ENCODE data around the gene DAGLB.

Gene DAGLB, protein sequence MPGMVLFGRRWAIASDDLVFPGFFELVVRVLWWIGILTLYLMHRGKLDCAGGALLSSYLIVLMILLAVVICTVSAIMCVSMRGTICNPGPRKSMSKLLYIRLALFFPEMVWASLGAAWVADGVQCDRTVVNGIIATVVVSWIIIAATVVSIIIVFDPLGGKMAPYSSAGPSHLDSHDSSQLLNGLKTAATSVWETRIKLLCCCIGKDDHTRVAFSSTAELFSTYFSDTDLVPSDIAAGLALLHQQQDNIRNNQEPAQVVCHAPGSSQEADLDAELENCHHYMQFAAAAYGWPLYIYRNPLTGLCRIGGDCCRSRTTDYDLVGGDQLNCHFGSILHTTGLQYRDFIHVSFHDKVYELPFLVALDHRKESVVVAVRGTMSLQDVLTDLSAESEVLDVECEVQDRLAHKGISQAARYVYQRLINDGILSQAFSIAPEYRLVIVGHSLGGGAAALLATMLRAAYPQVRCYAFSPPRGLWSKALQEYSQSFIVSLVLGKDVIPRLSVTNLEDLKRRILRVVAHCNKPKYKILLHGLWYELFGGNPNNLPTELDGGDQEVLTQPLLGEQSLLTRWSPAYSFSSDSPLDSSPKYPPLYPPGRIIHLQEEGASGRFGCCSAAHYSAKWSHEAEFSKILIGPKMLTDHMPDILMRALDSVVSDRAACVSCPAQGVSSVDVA

DNA sequence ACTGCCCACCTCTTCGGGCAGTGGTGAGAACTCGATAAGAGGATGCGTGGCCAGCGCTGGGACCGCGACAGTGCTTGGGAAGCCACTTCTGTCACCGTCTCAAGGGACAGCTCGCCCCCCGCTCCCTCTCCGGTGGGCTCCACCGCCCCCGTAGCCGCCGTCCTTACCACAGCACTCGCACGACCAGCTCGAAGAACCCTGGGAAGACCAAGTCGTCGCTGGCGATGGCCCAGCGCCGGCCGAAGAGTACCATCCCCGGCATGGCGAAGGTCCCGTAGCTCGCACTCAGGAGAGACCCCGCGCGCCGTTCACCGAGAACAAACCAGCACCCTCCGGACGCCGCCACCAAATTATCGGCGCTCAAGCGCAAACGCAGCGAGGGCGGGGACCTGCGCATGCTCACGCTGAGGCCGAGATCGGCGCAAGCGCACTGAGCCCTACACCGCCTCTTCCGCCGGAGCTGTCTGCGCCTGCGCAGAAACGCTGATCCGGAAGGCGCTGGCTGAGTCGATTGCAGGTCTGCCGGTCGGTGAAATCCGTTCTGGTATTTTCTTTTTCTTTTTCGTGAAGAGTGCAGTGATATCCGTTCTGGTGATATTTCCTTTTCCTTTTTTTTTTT lies at the start of gene DAGLB:
Gene DAGLB (minus strand): TSS at position 374 of the 619 bp plus-strand sequence. CDS start 112 bp downstream, at position 262.
- Histone ChIP-seq H3K4me2 (ENCODE audit: low read length) (peak within 1 kb of the TSS; percentile 84), H3K36me3 (ENCODE audit: control insufficient read depth, low read length) (peaks cover 30% of the 10 kb centered on the region), H3K4me1 (ENCODE audit: control insufficient read depth, low read length) (peaks cover 14% of the 10 kb centered on the region), H4K20me1 (ENCODE audit: control insufficient read depth, insufficient read depth, low read depth, low read length) (no peaks in the 10 kb centered on the region), H3K27ac (ENCODE audit: low read depth, low read length) (peak within 1 kb of the TSS; percentile 36), H3K4me3 (ENCODE audit: low read length) (peak within 1 kb of the TSS; percentile 85), H3K9me3 (ENCODE audit: control insufficient read depth, insufficient read depth, low read length) (no peaks in the 10 kb centered on the region), H3F3A (ENCODE audit: control insufficient read depth, insufficient read depth) (peaks cover 5% of the 10 kb centered on the region; the same call in 1 of the 2 replicates), H3K27me3 (ENCODE audit: control insufficient read depth, low read length) (no peaks in the 10 kb centered on the region), H3K79me2 (ENCODE audit: control insufficient read depth, low read length) (peaks cover 35% of the 10 kb centered on the region), H3K9me2 (replicated peaks; ENCODE audit: control insufficient read depth, low read length) (no peaks in the 10 kb centered on the region)
- TF ChIP-seq, protein P1, sequence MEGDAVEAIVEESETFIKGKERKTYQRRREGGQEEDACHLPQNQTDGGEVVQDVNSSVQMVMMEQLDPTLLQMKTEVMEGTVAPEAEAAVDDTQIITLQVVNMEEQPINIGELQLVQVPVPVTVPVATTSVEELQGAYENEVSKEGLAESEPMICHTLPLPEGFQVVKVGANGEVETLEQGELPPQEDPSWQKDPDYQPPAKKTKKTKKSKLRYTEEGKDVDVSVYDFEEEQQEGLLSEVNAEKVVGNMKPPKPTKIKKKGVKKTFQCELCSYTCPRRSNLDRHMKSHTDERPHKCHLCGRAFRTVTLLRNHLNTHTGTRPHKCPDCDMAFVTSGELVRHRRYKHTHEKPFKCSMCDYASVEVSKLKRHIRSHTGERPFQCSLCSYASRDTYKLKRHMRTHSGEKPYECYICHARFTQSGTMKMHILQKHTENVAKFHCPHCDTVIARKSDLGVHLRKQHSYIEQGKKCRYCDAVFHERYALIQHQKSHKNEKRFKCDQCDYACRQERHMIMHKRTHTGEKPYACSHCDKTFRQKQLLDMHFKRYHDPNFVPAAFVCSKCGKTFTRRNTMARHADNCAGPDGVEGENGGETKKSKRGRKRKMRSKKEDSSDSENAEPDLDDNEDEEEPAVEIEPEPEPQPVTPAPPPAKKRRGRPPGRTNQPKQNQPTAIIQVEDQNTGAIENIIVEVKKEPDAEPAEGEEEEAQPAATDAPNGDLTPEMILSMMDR (IDR thresholded peaks at IDR 0.05; ENCODE audit: low read depth, low read length, poor library complexity, severe bottlenecking) = peak; percentile 28
- TF ChIP-seq EZH2phosphoT487 (IDR thresholded peaks at IDR 0.05; ENCODE audit: borderline replicate concordance, low read length) = no peak

DNA sequence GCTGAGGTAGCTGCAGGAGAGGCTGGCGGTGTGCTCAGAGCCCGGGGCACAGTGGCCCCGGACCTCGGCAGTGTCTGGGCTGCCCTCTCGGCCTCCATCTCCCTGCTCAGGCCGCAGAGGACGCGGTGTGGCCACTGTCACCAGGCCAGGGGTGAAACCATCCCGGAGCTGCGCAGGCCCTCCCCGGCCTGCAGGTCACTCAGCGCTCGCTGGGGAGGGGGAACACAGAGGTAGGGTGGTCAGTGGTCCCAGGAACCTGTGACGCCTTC lies 49.8 kb upstream of the DAGLB start:
- Histone ChIP-seq H3K9me2 (replicated peaks; ENCODE audit: control insufficient read depth, low read length) (no peaks in the 10 kb centered on the region), H3K27me3 (ENCODE audit: control insufficient read depth, low read length) (peaks cover 12% of the 10 kb centered on the region; the same call in 1 of the 2 replicates), H3K4me1 (ENCODE audit: control insufficient read depth, low read length) (no peaks in the 10 kb centered on the region), H3K4me3 (ENCODE audit: low read length) (no peak overlapping the region), H3K9me3 (ENCODE audit: control insufficient read depth, insufficient read depth, low read length) (no peaks in the 10 kb centered on the region), H3K79me2 (ENCODE audit: control insufficient read depth, low read length) (no peaks in the 10 kb centered on the region), H3K27ac (ENCODE audit: low read depth, low read length) (no peak overlapping the region), H3F3A (ENCODE audit: control insufficient read depth, insufficient read depth) (no peaks in the 10 kb centered on the region), H4K20me1 (ENCODE audit: control insufficient read depth, insufficient read depth, low read depth, low read length) (no peaks in the 10 kb centered on the region), H3K4me2 (ENCODE audit: low read length) (no peak overlapping the region), H3K36me3 (ENCODE audit: control insufficient read depth, low read length) (no peaks in the 10 kb centered on the region)
- TF ChIP-seq, protein P1 (IDR thresholded peaks at IDR 0.05; ENCODE audit: low read depth, low read length, poor library complexity, severe bottlenecking) = no peak
- no peak for TF ChIP-seq EZH2phosphoT487 (IDR thresholded peaks at IDR 0.05; ENCODE audit: borderline replicate concordance, low read length)

DNA sequence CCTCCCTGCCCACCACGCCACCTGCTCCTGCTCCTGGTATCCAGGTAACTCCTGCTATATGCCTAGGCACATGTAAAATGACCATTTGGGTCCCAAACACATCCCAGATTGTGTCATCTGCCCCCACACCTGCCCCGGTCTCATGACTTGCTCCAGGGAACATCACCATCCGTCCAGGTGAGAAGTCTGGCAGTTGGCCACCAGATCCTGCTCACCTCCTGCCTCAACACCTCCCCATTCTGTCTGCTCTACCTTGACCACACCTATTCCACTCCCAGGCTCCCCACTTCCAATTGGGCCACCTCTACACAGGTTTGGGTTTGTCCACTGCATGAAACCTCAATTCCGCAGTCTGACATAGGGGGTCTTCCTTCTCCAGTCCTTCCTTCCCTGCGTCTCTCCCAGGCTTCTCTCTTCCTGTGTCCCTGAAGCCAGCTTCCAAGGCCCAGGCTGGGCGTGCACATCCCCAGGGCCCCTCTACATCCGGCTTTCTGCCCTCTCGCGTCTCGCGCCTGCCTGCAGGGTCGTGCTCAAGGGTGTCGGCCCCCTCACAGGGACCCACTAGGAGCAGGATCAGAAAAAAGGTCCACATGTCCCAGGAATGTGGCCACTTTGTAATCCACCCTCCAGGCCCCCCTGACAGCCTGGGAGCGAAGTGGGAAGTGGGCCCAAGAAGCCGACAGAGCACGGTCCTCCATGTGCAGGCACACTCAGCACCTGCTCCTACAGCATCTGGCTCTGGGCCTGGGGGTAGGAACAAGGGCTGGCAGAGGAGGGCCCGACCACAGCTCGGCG lies 49.3 kb upstream of the DAGLB start:
- Histone ChIP-seq H3K4me3 (ENCODE audit: low read length) (no peak overlapping the region), H3K79me2 (ENCODE audit: control insufficient read depth, low read length) (no peaks in the 10 kb centered on the region), H3K4me2 (ENCODE audit: low read length) (no peak overlapping the region), H3F3A (ENCODE audit: control insufficient read depth, insufficient read depth) (no peaks in the 10 kb centered on the region), H3K27me3 (ENCODE audit: control insufficient read depth, low read length) (peaks cover 12% of the 10 kb centered on the region), H3K36me3 (ENCODE audit: control insufficient read depth, low read length) (no peaks in the 10 kb centered on the region), H3K27ac (ENCODE audit: low read depth, low read length) (no peak overlapping the region), H4K20me1 (ENCODE audit: control insufficient read depth, insufficient read depth, low read depth, low read length) (no peaks in the 10 kb centered on the region), H3K9me2 (replicated peaks; ENCODE audit: control insufficient read depth, low read length) (no peaks in the 10 kb centered on the region), H3K4me1 (ENCODE audit: control insufficient read depth, low read length) (no peaks in the 10 kb centered on the region), H3K9me3 (ENCODE audit: control insufficient read depth, insufficient read depth, low read length) (no peaks in the 10 kb centered on the region)
- TF ChIP-seq, protein P1 (IDR thresholded peaks at IDR 0.05; ENCODE audit: low read depth, low read length, poor library complexity, severe bottlenecking) = no peak
- TF ChIP-seq EZH2phosphoT487 (IDR thresholded peaks at IDR 0.05; ENCODE audit: borderline replicate concordance, low read length) = no peak
